SIG-M5 treated with dmso at 0.1 percent for 504 hours (cell line): ENCODE results near the gene AGXT.

Source experiments
- DNase-seq: peaks from one replicate; lab custom pipeline; 2025; ENCODE audit not compliant: unreplicated experiment; lab: John Stamatoyannopoulos, UW

AGXT gene

DNA sequence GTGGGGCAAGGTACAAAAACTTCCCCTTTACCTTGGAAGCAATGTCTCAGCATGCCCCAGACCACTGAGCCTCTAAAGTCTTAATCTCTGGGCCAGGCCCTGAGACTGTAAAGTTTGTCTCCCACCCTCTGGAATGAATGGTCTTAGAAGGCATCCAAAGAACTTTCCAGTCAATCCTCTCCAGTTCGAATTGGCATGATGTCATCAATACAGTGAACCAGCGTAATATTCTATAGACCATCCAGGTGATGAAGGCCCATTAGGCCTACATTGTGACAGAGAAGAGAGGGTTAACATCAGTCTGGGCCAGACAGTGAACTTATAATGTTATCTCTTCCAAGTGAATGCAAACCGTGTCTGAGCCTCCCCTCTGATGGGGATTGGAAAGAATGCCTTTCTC is 16.1 kb downstream of the AGXT start:
- DNase-seq, result no peak

DNA sequence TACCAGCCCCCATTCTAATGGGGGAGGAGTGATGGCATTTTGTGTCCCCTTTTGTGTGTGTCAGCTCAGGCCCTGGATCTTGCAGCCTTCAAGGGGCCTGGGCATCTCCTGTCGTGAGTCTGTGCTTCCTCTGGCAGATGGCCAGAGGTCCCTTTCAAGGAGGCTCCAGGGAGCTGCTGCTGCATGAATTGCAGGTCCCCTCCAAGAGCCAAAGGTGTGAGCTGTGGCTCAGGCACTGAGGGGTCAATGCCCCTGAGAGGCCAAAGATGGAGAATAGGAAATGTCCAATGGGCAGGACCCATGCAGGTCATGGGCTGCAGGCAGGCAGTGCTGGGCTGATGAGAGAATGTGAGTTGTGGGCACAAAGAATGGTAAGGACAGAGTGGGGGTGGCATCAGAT is 16.9 kb downstream of the AGXT start:
- no peak for DNase-seq

DNA sequence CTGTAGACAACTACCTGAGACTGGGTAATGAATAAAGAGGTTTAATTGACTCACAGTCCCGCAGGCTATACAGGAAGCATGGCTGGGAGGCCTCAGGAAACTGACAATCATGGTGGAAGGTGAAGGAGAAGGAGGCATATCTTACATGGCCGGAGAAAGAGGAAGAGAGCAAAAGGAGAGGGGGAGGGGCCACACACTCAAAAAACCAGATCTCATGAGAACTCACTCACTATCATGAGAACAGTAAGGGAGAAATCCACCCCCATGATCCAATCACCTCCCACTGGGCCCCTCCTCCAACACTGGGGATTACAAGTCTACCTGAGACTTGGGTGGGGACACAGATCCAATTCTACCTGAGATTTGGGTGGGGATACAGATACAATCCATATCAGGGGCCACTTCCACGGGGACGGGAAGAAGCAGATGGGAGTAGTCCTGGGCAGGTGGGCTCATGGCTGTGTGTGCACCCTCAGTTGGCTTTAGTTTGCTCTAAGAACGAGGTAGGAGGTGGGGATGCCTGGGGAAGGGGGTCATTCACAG is 17.5 kb downstream of the AGXT start:
- peak; percentile 5 for DNase-seq

DNA sequence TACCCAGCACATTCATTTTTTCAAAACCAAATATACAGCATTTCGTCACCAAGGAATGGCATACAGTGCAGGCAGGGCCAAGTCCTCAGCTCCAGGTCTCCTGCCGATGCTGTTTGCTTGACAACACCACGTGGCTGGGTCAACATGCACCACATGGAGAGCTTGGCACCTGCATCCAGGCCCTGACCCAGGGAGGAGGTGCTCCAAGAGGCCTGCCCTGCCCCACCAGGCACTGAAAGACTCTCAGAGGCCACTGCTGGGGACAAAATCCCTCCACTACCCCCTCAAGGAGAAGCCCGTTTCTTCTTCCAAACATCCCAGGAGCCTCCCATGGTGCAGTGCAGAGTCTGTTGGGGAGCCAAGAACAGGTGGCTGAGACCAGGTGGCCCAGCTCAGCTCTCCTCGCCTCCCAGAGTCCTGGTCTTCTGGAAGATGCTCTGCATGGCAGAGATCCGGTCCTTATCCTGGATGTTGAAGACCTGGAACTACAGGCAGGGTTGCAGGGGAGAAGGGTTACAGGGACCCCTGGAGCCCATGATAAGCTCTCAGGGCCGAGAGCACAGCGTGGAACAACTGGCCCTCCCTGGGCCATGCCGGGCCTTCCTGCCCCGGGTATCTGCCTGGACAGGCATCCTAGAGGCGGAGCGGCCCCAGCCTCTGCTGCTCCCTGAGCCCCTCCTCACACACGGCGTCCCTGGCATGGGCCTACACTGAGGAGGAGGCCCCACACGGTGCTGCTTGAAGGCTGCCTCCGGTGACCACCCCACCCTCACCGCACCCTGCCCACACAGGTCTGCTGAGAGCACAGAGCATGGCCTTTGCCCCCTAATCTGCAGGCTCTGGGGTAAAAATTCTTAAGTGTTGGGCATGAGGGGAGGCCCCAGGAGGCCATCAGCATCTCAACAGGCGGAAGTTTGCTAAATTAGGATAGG is 18.3 kb downstream of the AGXT start:
- DNase-seq, result no peak

DNA sequence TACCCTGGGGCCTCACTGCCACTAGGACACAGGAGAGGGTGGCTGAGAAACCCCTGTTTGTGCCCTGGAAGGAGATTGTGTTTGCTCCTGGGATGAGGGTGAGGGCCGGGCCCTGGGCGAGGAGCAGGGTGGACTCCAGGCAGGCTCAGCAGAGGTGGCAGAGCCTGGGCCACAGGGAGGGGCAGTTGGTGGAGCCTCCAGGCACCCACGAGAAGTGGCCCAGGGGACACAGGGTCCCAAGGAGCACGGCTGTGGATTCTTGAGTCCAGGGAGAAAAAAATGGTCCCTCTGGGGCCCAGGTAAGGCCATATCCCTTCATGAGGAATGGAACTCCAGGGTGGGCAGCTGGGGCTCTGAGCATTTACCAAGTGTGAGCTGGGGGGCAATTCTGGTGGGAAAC is 19.0 kb downstream of the AGXT start:
- no peak for DNase-seq

DNA sequence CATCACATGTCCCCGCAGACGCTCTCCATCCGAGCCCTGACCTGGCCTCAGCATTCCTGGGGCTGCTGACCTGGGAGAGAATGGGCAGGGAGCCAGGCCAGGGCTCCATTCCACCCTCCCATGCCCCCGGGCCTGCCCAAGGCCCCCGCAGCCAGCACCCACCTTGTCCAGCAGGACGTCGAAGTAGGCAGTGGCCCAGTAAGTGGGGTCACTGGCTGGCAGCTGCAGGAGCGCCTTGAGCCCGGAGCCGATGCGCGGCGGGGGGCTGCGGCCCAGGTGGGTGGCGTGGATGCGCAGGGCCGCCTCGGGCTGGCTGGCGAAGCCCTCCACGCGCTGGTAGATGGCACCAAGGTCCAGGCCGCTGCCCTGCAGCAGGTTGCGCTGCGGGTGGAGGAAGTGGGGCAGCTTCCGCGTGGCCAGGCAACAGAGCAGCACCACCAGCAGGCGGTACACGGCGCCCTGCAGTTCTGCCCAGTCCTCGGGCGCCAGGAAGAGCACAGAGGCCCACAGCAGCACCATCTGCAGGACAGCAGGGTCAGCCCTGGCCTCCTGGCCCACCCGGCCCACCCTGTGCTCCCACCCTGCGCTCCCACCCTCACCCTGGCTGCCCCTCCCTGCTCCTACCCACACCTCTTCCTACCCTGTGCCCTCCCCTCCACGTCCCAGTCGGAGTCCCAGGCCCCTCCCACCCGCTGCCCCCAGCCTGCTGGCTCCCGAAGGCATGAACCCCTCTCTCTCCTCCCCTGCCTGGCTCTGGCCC is 19.7 kb downstream of the AGXT start:
- no peak for DNase-seq

DNA sequence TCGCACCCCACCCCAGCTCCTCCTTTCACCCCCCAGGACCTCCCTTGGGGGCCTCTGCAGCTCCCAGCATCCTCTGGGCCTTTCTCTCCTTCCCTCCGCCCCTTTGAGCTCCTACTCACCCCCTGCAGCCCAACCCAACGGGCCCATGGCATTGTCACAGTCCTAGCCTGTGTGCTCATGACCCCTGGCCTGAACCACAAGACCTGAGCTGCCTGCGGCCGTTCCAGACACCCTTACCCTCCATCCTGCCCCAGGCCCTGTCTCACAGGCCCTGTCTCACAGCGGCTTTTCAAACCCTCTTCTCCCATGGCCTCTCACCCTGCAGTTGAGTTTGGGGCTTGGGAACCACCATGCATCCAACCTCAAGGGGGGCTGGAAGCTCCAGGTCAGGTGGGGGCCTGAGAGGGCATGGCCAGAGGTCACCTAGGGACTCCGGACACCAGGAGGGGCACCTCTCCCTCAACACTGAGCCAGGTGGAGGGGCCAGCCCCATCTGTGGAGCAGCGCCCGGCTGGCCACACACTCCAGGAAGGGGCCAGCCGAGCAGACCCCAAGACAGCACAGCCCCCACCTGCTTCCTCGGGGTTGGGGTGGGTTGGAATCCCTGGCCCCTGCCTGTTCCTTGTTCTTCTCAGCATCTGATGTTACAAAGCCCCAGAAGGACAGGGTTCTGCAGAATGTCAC is 20.4 kb downstream of the AGXT start:
- no peak for DNase-seq

DNA sequence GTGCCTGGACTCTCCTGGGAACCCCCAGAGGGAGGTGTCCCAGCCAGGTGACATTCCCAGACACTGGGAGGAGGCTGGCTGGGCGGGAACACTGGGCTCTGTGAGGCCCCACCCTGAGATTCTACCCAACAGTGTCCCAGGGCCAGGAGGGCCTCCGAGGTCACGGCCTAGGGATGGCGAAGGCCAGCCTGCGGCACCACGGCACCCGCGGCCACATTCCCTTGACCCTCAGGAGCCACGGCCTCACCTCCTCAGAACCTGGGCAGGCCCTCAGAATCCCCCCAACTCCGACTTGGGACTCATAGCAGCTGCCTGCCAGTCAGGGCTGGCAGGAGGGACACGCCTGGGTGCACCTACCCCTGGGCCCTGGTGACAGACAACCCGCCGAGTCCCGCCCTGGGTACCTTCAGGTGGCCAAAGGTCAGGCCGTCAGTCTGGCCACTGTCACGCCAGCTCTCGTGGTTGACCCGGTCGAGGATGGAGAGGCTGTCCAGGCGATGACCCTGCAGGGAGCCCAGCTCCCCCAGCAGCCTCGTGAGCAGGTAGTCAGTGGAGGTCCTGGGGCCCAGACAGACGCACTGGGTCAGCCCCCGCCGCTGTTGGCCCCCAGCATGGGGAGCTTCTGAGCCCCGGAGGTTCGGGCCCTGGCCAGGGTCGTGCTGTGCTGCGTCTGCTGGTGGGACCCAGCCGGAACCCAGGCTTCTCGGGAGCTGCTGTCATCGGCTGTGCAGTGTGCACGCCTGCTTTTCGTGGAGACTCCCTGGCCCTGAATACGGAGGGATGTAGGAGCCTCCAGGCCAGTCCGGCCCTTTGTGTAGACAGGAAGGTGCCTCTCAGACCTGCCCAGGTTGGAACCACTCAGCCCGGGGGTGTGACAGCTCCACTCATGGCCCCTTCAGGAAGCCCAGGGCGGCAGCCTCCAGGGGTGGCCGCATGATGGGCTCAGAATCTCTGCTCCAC is 21.3 kb downstream of the AGXT start:
- no peak for DNase-seq

DNA sequence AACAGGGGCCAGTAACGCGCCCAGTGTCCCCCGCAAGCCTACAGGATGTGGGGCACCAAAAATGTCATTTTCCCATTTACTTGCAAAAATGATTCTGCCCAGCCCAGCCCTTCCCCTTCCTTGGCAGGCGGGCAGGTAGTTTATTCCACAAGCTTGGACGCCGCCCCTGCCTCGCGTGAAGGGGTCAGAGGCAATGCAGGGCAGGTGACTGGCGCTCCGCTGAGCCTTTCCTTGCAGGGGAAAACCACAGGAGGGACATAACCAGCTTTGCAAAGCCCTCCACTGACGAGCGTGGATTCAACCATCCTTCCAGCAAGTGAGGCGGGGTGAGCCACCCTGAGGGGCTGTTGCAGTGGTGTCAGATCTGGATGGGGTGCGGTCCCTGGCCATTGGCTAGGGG is 22.1 kb downstream of the AGXT start:
- DNase-seq, result no peak

DNA sequence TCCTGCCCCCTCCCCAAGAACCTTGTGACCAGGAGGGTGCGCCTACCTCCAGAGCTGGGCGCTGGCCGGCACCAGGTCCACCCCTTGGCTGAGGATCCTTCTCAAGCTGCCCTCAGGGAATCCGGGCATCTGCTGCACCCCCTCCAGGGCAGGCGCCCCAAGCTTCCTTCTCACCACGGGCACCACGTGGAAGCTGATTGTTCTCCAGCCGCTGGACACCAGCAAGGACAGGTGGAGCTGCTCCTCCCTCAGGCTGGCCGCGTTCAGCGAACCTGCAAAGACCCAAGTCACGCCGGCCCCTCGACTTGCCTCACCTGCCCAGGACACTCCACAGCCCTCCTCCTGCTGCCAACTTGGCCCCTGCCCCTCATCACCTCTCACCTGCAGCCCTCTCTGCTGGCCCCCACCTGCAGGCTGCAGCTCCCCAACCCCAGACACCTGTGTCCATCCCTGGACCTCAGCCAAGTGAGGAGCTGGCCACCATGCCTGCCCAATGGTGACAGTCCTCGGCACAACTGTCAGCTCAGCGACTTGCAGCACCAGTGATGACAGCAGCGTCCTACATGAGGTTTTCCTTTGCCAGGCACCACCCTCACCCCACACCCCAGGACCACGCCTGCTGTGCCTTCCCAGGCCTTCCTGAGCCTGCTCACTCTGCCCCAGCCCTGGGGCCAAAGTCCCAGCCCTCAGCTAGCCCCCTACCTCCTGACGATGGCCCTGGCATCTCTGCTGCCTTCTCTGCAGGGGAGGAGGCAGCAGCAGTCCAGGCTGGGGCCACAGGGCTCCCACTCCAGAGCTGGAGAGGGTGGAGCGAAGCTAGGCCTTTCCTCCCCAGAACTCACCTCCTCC is 23.1 kb downstream of the AGXT start:
- no peak for DNase-seq

DNA sequence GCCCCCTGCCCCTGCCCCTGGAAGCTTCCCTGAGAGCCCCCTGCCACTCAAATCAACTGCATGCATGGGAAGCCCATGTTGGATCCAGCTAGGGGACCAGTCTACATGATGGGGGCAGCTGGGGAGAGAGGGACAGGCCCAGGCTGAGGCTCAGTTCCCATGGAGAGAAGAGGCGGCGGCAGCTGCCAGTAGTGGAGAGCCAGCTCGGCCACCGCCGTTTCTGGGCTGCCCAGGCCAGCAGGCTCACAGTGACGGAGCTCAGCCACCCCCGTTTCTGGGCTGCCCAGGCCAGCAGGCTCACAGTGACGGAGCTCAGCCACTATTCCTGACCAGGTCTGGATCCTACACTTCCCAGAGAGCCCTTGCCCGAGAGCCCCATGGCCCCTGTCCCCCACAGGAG is 23.7 kb downstream of the AGXT start:
- no peak for DNase-seq

DNA sequence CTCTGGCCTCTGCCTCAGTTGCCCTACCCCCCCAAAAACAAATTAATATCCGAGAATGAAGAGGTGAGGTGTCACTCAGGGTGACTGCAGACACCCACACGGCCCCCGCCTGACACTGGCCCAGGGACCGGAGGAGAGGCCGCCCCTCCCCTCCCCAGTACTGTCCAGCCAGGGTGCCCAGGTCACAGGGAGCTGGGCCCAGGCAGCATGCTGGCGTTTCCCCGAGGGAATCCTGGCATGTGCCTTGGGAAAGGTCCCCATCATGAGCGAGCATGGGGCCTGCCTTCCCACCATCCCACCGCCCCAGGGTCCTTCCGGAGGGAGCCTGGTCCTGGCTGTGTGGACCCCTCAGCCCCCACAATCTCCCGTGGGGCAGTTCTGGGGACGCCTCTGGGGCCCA is 24.3 kb downstream of the AGXT start:
- DNase-seq, result no peak

DNA sequence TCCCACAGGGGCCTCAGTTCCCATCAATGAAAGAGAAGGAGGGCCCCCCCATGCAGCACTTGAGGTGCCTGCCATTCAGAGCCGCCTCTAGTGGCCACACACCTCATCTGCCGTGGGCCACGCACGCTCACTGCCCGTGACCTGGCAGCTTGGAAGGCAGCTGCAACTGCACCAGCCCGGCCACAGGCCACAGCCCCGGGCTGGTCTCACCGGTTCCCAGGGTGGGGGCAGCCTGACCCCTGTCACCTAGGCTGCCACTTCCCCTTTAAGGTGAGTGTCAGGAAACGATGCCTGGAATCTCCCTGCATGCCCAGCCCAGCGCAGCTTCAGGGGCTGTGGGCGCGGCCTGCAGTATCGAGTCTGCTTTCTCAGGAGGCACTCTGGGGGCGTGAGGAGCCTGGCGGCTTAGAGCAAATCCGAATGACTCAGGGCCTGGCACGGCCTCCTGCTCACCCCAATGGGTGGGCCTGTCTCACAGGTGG is 24.8 kb downstream of the AGXT start:
- DNase-seq, result no peak

DNA sequence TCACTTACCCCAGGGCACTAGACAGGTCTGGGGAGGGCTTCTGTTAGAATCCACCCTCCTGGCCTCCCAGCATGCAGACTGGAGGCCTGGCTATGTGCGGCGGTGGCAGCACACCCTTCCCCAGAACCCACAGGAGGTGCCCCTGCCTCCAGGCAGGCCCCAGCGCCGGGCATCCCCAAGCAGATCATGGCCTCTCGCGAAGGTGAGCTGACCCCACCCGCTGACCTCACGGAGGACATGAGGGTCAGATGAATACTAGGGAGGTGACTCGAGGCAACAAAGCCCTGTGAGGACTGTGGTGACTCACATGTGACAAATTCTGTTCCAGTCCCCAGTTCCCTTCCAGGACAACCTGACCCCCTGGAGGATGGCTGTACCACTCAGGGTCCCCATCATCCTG is 25.4 kb downstream of the AGXT start:
- no peak for DNase-seq

DNA sequence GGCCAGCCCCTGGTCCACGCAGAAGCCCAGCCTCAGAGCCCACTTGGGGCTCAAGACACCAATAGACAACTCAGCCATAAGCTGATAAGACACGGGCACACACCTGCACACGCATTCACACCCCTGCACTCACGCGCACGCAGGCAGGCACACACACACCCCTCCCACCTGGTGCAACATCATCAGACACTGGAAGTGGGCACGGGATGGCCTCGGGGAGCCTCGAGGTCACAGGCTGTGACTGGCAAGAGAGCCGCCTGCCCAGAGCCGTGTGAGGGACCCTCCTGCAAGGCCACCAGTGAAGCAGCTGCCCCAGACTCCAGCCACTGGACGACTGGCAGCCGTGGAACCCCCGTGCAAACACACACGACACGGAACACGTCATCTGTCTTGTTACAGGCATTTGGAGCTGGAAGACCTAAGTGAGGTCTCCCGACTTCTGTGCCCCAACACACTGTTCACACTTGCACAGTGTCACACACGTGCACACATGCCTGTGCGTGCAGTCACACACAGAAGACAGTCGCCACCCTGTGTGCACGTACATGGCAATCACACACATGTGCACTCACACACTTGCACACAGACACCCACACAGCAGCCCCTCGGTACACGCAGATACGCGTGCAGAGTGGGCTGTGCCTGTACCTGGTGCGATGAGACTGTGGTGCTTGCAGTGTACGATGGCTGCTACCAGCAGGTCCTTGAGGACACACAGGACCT is 26.4 kb downstream of the AGXT start:
- DNase-seq, result no peak

DNA sequence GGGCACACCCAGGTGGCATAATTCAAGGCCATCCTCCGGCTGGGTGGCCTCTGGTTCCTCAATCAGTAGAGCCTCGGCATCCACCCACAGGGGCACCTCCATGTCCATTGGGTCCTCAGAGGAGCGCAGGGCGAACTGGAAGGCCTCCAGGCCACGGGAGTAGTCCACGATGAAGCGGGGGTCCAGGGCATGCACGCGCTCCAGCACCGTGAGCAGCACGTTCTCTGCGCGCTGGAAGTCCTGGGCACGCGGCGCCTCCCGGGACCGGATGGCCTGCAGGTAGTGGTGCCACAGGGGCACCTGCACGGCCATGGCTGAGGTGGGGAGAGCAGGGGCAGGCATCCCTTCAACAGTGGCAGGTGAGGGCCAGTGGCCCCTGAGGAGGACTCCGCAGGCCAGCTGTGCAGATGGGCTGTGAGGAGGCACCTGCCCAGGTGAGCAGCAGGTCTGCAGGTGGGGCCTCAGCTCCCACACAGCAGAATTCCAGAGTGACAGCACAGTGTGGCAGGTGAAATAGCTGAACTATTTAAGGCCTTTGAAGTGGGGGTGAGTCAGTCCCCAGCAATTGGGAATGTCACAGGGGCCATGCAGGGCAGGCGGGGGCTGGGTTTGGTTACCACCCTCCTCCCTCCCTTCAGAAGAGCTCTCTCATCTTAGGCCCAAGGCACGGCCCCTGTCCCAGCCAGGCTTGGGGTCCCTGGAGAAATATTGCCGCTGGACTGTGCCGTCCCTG is 27.2 kb downstream of the AGXT start, which contains the start of gene MAB21L4:
MAB21L4 (minus strand) TSS at position 501 of the 733 bp plus-strand sequence; CDS start at position 342, 159 bp downstream.
- no peak for DNase-seq

DNA sequence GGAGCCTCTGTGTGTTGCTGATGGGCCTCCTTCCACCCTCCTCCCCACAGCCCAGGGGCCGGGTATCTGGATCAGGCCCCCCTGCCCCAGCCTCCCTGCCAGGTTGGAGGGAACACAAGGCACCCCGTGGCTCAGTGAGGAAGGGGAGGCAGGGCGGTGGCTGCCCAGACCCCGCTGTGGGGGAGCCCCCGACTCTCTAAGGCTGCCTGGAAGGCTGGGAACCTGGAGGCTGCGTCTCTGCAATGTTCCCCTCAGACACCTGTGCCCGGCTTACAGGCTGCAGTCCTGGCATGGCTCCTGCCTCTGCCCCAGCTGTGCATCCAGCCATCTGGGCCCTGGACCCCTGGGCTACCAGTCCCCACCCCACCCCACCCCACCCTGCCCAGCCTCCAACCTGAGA is 27.8 kb downstream of the AGXT start:
- no peak for DNase-seq
